Activated CD4-positive, alpha-beta memory T cell treated with anti-CD3 and anti-CD28 coated beads, Interleukin-2, amount 10 ng/mL, durations not matched to agents 7 days and 5 days (primary cell): ENCODE results near the gene UBTD1. TPM values are rescaled to one million over a fixed set of nuclear protein-coding genes. Genes with fewer than 3 reads are reported as not detected.
"Not testable (repeated sequence)": the region's sequence is repeated elsewhere in the genome, so short reads cannot be mapped to it uniquely, and the experiment has no call there.

ENCODE experiments used
- CTCF ChIA-PET: fragments of 350-600 bp; sonication (Branson Sonifier 250); formaldehyde crosslinking; loops from one replicate; lab custom pipeline; 2021; ENCODE audit warnings: antibody characterized with exemption, inconsistent platforms; lab: Charles Lee
- POLR2A ChIA-PET: fragments of 350-600 bp; sonication (Branson Sonifier 250); formaldehyde crosslinking; loops from one replicate; lab custom pipeline; 2021; ENCODE audit warnings: antibody characterized with exemption; lab: Charles Lee
- DNase-seq: peaks from one replicate; pipeline ENCODE4 v3.0.0-alpha.2; 2020
- H3K27ac Mint-ChIP-seq: one replicate; pipeline ENCODE4 v1.8.0; 2021; ENCODE audit warnings: mild to moderate bottlenecking, mixed read lengths
- H3K27me3 Mint-ChIP-seq: one replicate; pipeline ENCODE4 v1.8.0; 2021; ENCODE audit warnings: mixed read lengths
- H3K36me3 Mint-ChIP-seq: one replicate; pipeline ENCODE4 v1.8.0; 2021; ENCODE audit warnings: low read depth, mixed read lengths
- H3K4me1 Mint-ChIP-seq: one replicate; pipeline ENCODE4 v1.8.0; 2021; ENCODE audit warnings: mixed read lengths
- H3K4me3 Mint-ChIP-seq: one replicate; pipeline ENCODE4 v1.8.0; 2021; ENCODE audit warnings: mild to moderate bottlenecking, mixed read lengths
- H3K9me3 Mint-ChIP-seq: one replicate; pipeline ENCODE4 v1.8.0; 2021; ENCODE audit warnings: mixed read lengths
- total RNA-seq, 2 experiments: library from RNA; stranded (reverse); gene quantifications; one replicate each; pipeline ENCODE4 v1.2.3, GENCODE V29; 2021

UBTD1 gene
- total RNA-seq, 2 experiments from 2014 or later, result 1.4 to 1.6 TPM

GRCh38 chr10:97464226-97464625, 34.5 kb upstream of the UBTD1 start:
- CTCF ChIA-PET, result interaction anchor here (0.9 to 1.5 kb wide), 7 partner anchors 10 to 138 kb away, joined by 3 to 7 read pairs (median 3); partner anchors contain the start of genes C10orf62 and RRP12
- H3K27ac Mint-ChIP-seq, result peak overlapping the region; percentile 16

GRCh38 chr10:97465982-97466381, 32.7 kb upstream of the UBTD1 start:
- Mint-ChIP-seq H3K27me3 (no peaks in the 10 kb centered on the region), H3K4me1 (no peaks in the 10 kb centered on the region), H3K36me3 (peaks cover 64% of the 10 kb centered on the region), H3K4me3 (no peak overlapping the region), H3K9me3 (no peaks in the 10 kb centered on the region), H3K27ac (no peak overlapping the region)
- ChIA-PET POLR2A (interaction anchor here (0.8 to 1.6 kb wide), 5 partner anchors 11 to 65 kb away, joined by 3 to 4 read pairs (median 3); partner anchors contain the start of genes RRP12 and UBTD1), CTCF (interaction anchor here (0.7 to 1.2 kb wide), 3 partner anchors 48 to 86 kb away, joined by 3 read pairs; no protein-coding TSS in a partner anchor)
- no peak for DNase-seq

More at GRCh38 chr10:97464226-97464625, 34.5 kb upstream of the UBTD1 start:
- H3K4me1 Mint-ChIP-seq, result no peaks in the 10 kb centered on the region
- POLR2A ChIA-PET, result interaction anchor here (1.0 to 1.2 kb wide), 2 partner anchors 13 to 63 kb away, joined by 3 read pairs; partner anchors contain the start of gene RRP12
- H3K9me3 Mint-ChIP-seq, result no peaks in the 10 kb centered on the region
- no peaks in the 10 kb centered on the region for H3K27me3 Mint-ChIP-seq
- H3K36me3 Mint-ChIP-seq, result peaks cover 64% of the 10 kb centered on the region
- no peak for DNase-seq
- no peak overlapping the region for H3K4me3 Mint-ChIP-seq

- H3K4me3 Mint-ChIP-seq, result no peak overlapping the region
- no peak overlapping the region for H3K27ac Mint-ChIP-seq
- no peaks in the 10 kb centered on the region for H3K27me3 Mint-ChIP-seq
- ChIA-PET POLR2A (interaction anchor here (0.6 to 1.6 kb wide), 5 partner anchors 10 to 66 kb away, joined by 3 to 4 read pairs (median 3); partner anchors contain the start of genes RRP12 and UBTD1), CTCF (interaction anchor here (1.0 to 2.0 kb wide), 4 partner anchors 60 to 105 kb away, joined by 3 to 5 read pairs (median 3); partner anchors contain the start of gene RRP12)
- H3K9me3 Mint-ChIP-seq, result no peaks in the 10 kb centered on the region
- H3K36me3 Mint-ChIP-seq, result peaks cover 59% of the 10 kb centered on the region
- no peak for DNase-seq
- no peaks in the 10 kb centered on the region for H3K4me1 Mint-ChIP-seq
Observed at GRCh38 chr10:97466755-97467154, 32.0 kb upstream of the UBTD1 start.

GRCh38 chr10:97468162-97468561, 30.6 kb upstream of the UBTD1 start:
- Mint-ChIP-seq H3K27ac (no peak overlapping the region), H3K27me3 (no peaks in the 10 kb centered on the region), H3K36me3 (peaks cover 54% of the 10 kb centered on the region), H3K9me3 (no peaks in the 10 kb centered on the region), H3K4me3 (no peak overlapping the region), H3K4me1 (no peaks in the 10 kb centered on the region)
- no peak for DNase-seq
- ChIA-PET CTCF (interaction anchor here (2.0 kb wide), 1 partner anchor 68 kb away, joined by 5 read pairs; the partner anchor contains the start of gene RRP12), POLR2A (interaction anchor here (1.0 kb wide), 1 partner anchor 14 kb away, joined by 3 read pairs; no protein-coding TSS in a partner anchor)

- CTCF ChIA-PET, H3K27me3 Mint-ChIP-seq, H3K4me1 Mint-ChIP-seq, H3K4me3 Mint-ChIP-seq, POLR2A ChIA-PET, H3K27ac Mint-ChIP-seq, H3K9me3 Mint-ChIP-seq, DNase-seq: not testable (repeated sequence)
- peaks cover 54% of the 10 kb centered on the region for H3K36me3 Mint-ChIP-seq
Observed at GRCh38 chr10:97468781-97469180, 29.9 kb upstream of the UBTD1 start.

- ChIA-PET CTCF (interaction anchor here (1.1 to 1.8 kb wide), 2 partner anchors 11 to 30 kb away, joined by 3 to 6 read pairs; no protein-coding TSS in a partner anchor), POLR2A (no interaction called here)
- H3K4me3 Mint-ChIP-seq, result no peak overlapping the region
- no peaks in the 10 kb centered on the region for H3K27me3 Mint-ChIP-seq
- peaks cover 65% of the 10 kb centered on the region for H3K36me3 Mint-ChIP-seq
- no peaks in the 10 kb centered on the region for H3K9me3 Mint-ChIP-seq
- H3K4me1 Mint-ChIP-seq, result no peaks in the 10 kb centered on the region
- no peak overlapping the region for H3K27ac Mint-ChIP-seq
- DNase-seq, result no peak
Observed at GRCh38 chr10:97474918-97475317, 23.8 kb upstream of the UBTD1 start.

GRCh38 chr10:97475936-97476594, 22.7 kb upstream of the UBTD1 start:
- no peak for DNase-seq
- H3K9me3 Mint-ChIP-seq, result no peaks in the 10 kb centered on the region
- POLR2A ChIA-PET, result interaction anchor here (1.0 kb wide), 1 partner anchor 11 kb away, joined by 4 read pairs; no protein-coding TSS in a partner anchor
- no peaks in the 10 kb centered on the region for H3K4me1 Mint-ChIP-seq
- no peaks in the 10 kb centered on the region for H3K27me3 Mint-ChIP-seq
- CTCF ChIA-PET, result interaction anchor here (1.4 kb wide), 1 partner anchor 11 kb away, joined by 3 read pairs; no protein-coding TSS in a partner anchor
- H3K36me3 Mint-ChIP-seq, result peaks cover 67% of the 10 kb centered on the region
- H3K4me3 Mint-ChIP-seq, result no peak overlapping the region
- H3K27ac Mint-ChIP-seq, result no peak overlapping the region

GRCh38 chr10:97479410-97479809, 19.3 kb upstream of the UBTD1 start:
- DNase-seq, H3K9me3 Mint-ChIP-seq, H3K27ac Mint-ChIP-seq, CTCF ChIA-PET, H3K4me1 Mint-ChIP-seq, H3K27me3 Mint-ChIP-seq, H3K4me3 Mint-ChIP-seq, POLR2A ChIA-PET: not testable (repeated sequence)
- peaks cover 57% of the 10 kb centered on the region for H3K36me3 Mint-ChIP-seq

GRCh38 chr10:97479939-97480338, 18.8 kb upstream of the UBTD1 start:
- H3K27ac Mint-ChIP-seq, result no peak overlapping the region
- H3K36me3 Mint-ChIP-seq, result peaks cover 54% of the 10 kb centered on the region
- ChIA-PET CTCF (no interaction called here), POLR2A (no interaction called here)
- H3K27me3 Mint-ChIP-seq, result no peaks in the 10 kb centered on the region
- H3K4me3 Mint-ChIP-seq, result no peak overlapping the region
- no peak for DNase-seq
- no peaks in the 10 kb centered on the region for H3K9me3 Mint-ChIP-seq
- H3K4me1 Mint-ChIP-seq, result no peaks in the 10 kb centered on the region

- CTCF ChIA-PET, result no interaction called here
- H3K9me3 Mint-ChIP-seq, result no peaks in the 10 kb centered on the region
- H3K36me3 Mint-ChIP-seq, result peaks cover 49% of the 10 kb centered on the region
- no peak for DNase-seq
- H3K4me3 Mint-ChIP-seq, result no peak overlapping the region
- H3K27ac Mint-ChIP-seq, result no peak overlapping the region
- H3K4me1 Mint-ChIP-seq, result no peaks in the 10 kb centered on the region
- POLR2A ChIA-PET, result no interaction called here
- no peaks in the 10 kb centered on the region for H3K27me3 Mint-ChIP-seq
Observed at GRCh38 chr10:97481071-97481470, 17.7 kb upstream of the UBTD1 start.

GRCh38 chr10:97482381-97482780, 16.3 kb upstream of the UBTD1 start:
- ChIA-PET POLR2A (no interaction called here), CTCF (no interaction called here)
- H3K9me3 Mint-ChIP-seq, result no peaks in the 10 kb centered on the region
- H3K27me3 Mint-ChIP-seq, result no peaks in the 10 kb centered on the region
- H3K4me1 Mint-ChIP-seq, result peaks cover 2% of the 10 kb centered on the region
- peaks cover 37% of the 10 kb centered on the region for H3K36me3 Mint-ChIP-seq
- no peak overlapping the region for H3K4me3 Mint-ChIP-seq
- no peak overlapping the region for H3K27ac Mint-ChIP-seq
- no peak for DNase-seq

- H3K27ac Mint-ChIP-seq, result no peak overlapping the region
- no peak overlapping the region for H3K4me3 Mint-ChIP-seq
- POLR2A ChIA-PET, result no interaction called here
- no peak for DNase-seq
- CTCF ChIA-PET, result no interaction called here
- no peaks in the 10 kb centered on the region for H3K27me3 Mint-ChIP-seq
- H3K4me1 Mint-ChIP-seq, result peaks cover 2% of the 10 kb centered on the region
- H3K9me3 Mint-ChIP-seq, result no peaks in the 10 kb centered on the region
- peaks cover 26% of the 10 kb centered on the region for H3K36me3 Mint-ChIP-seq
Observed at GRCh38 chr10:97483506-97483905, 15.2 kb upstream of the UBTD1 start.

GRCh38 chr10:97483921-97484320, 14.8 kb upstream of the UBTD1 start:
- Mint-ChIP-seq H3K4me3 (no peak overlapping the region), H3K27me3 (no peaks in the 10 kb centered on the region), H3K4me1 (peaks cover 2% of the 10 kb centered on the region), H3K9me3 (no peaks in the 10 kb centered on the region), H3K27ac (no peak overlapping the region), H3K36me3 (peaks cover 26% of the 10 kb centered on the region)
- ChIA-PET POLR2A (no interaction called here), CTCF (no interaction called here)
- no peak for DNase-seq
